ENCODE results near the gene ALX4. TPM values are rescaled to one million over a fixed set of nuclear protein-coding genes. Genes with fewer than 3 reads are reported as not detected.
A peak's percentile ranks its signal among the peaks of the same experiment; 100 is the strongest.

The ALX4 gene
- total RNA-seq, 1 donor from 2014 or later = not detected

- H3K4me3 Mint-ChIP-seq = peak overlapping the region; percentile 52
- POLR2A ChIA-PET = no interaction called here
- CTCF ChIA-PET = no interaction called here
- TF ChIP-seq CTCF (IDR thresholded peaks at IDR 0.05) = no peak
- ATAC-seq (ENCODE audit: low read depth) = no peak
- no peaks in the 10 kb centered on the region for H3K9me3 Mint-ChIP-seq
- DNase-seq = no peak
- H3K4me1 Mint-ChIP-seq = peaks cover 19% of the 10 kb centered on the region
- no peaks in the 10 kb centered on the region for H3K36me3 Mint-ChIP-seq (ENCODE audit: low read depth)
- peaks cover 82% of the 10 kb centered on the region for H3K27me3 Mint-ChIP-seq
- H3K27ac Mint-ChIP-seq = no peak overlapping the region
- intact Hi-C loops (cut with micrococcal nuclease) = no loop called here
Observed at GRCh38 chr11:44316659-44317240, 6.8 kb upstream of the ALX4 start.

GRCh38 chr11:44315947-44316658 is 6.2 kb upstream of the ALX4 start:
- no peaks in the 10 kb centered on the region for H3K9me3 Mint-ChIP-seq
- ATAC-seq (ENCODE audit: low read depth) (no peak), DNase-seq (no peak)
- CTCF ChIA-PET = interaction anchor here (1.0 kb wide), 1 partner anchor 30 kb away, joined by 3 read pairs; no protein-coding TSS in a partner anchor
- peaks cover 19% of the 10 kb centered on the region for H3K4me1 Mint-ChIP-seq
- POLR2A ChIA-PET = no interaction called here
- H3K36me3 Mint-ChIP-seq (ENCODE audit: low read depth) = no peaks in the 10 kb centered on the region
- intact Hi-C loops (cut with micrococcal nuclease) = no loop called here
- H3K4me3 Mint-ChIP-seq = peak overlapping the region; percentile 29
- peaks cover 82% of the 10 kb centered on the region for H3K27me3 Mint-ChIP-seq
- no peak overlapping the region for H3K27ac Mint-ChIP-seq
- no peak for TF ChIP-seq CTCF (IDR thresholded peaks at IDR 0.05)

GRCh38 chr11:44314733-44315132 is 4.8 kb upstream of the ALX4 start:
- Mint-ChIP-seq H3K27me3 (peaks cover 77% of the 10 kb centered on the region), H3K4me3 (no peak overlapping the region), H3K4me1 (peaks cover 22% of the 10 kb centered on the region), H3K27ac (no peak overlapping the region), H3K9me3 (no peaks in the 10 kb centered on the region), H3K36me3 (ENCODE audit: low read depth) (no peaks in the 10 kb centered on the region)
- TF ChIP-seq CTCF (IDR thresholded peaks at IDR 0.05) = no peak
- intact Hi-C loops (cut with micrococcal nuclease) = no loop called here
- ATAC-seq (ENCODE audit: low read depth) (no peak), DNase-seq (no peak)
- ChIA-PET CTCF (no interaction called here), POLR2A (no interaction called here)

- CTCF ChIA-PET = no interaction called here
- Mint-ChIP-seq H3K27ac (no peak overlapping the region), H3K27me3 (peaks cover 74% of the 10 kb centered on the region), H3K4me3 (no peak overlapping the region), H3K9me3 (no peaks in the 10 kb centered on the region), H3K4me1 (peaks cover 27% of the 10 kb centered on the region), H3K36me3 (ENCODE audit: low read depth) (no peaks in the 10 kb centered on the region)
- intact Hi-C loops (cut with micrococcal nuclease) = no loop called here
- ATAC-seq (ENCODE audit: low read depth) (no peak), DNase-seq (no peak)
- POLR2A ChIA-PET = no interaction called here
- TF ChIP-seq CTCF (IDR thresholded peaks at IDR 0.05) = no peak
Observed at GRCh38 chr11:44313761-44314489, 4.0 kb upstream of the ALX4 start.

- intact Hi-C loops (cut with micrococcal nuclease) = no loop called here
- TF ChIP-seq CTCF (IDR thresholded peaks at IDR 0.05) = no peak
- Mint-ChIP-seq H3K27ac (no peak overlapping the region), H3K4me1 (peaks cover 25% of the 10 kb centered on the region), H3K27me3 (peaks cover 72% of the 10 kb centered on the region), H3K36me3 (ENCODE audit: low read depth) (no peaks in the 10 kb centered on the region), H3K4me3 (no peak overlapping the region), H3K9me3 (no peaks in the 10 kb centered on the region)
- ATAC-seq (ENCODE audit: low read depth) = no peak
- CTCF ChIA-PET = no interaction called here
- POLR2A ChIA-PET = no interaction called here
- DNase-seq = no peak
Observed at GRCh38 chr11:44312876-44313275, 2.9 kb upstream of the ALX4 start.

Data from activated B cell treated with CpG ODN at 0.5 μM for 24 hours (primary cell).